ENCODE data around the gene NLRP4. TPM values are rescaled to one million over a fixed set of nuclear protein-coding genes. Genes with fewer than 3 reads are reported as not detected.

Gene NLRP4
- total and polyA plus RNA-seq, 12 donors, result not detected

DNA sequence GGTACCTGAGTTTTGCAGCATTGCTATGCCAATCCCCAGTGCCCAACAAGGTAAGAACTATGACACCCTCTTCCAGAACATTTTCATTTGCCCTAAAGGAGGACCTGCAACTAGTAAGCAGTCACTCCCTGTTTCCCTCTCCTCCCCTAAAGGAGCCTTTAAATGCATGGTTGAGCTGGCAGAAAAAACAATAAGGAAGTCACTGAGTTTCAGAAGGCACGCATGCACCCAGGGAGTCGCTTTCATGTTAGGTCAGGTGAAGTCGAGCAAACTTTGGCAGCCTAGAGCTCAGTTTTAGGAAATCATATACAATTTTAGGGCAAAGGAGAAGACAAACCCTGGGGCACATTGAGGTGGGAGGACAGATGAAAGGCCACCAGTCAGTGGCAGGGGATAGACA is 16.3 kb upstream of the NLRP4 start:
- ATAC-seq (no peak), DNase-seq (no peak)
- H3K36me3 ChIP-seq, result no peaks in the 10 kb centered on the region
- H3K4me1 ChIP-seq, result no peaks in the 10 kb centered on the region
- no peak for TF ChIP-seq CTCF (IDR thresholded peaks at IDR 0.05)
- peaks cover 0 to 13% (median 9%) of the 10 kb centered on the region in 7 donors for H3K27me3 ChIP-seq
- no peaks in the 10 kb centered on the region for H3K9me3 ChIP-seq
- H3K4me3 ChIP-seq, result no peak overlapping the region
- WGBS, 2 donors, result 81% methylated on average over 3 of the region's 3 CpGs
- intact Hi-C loops (cut with DNase I), result no loop called here
- no peak overlapping the region for H3K27ac ChIP-seq

GRCh38 chr19:55830656-55831055 is 5.7 kb upstream of the NLRP4 start:
- Histone ChIP-seq H3K4me3 (no peak overlapping the region), H3K4me1 (no peaks in the 10 kb centered on the region), H3K27ac (no peak overlapping the region), H3K36me3 (no peaks in the 10 kb centered on the region), H3K9me3 (no peaks in the 10 kb centered on the region), H3K27me3 (no peaks in the 10 kb centered on the region)
- TF ChIP-seq CTCF (IDR thresholded peaks at IDR 0.05), result no peak
- DNase-seq (no peak), ATAC-seq (no peak)
- intact Hi-C loops (cut with DNase I), result no loop called here
- 71 to 78% methylated on average over 5 of the region's 5 CpGs for WGBS, 2 donors

- H3K27ac ChIP-seq, result no peak within 1 kb of the TSS
- ATAC-seq (no peak), DNase-seq (no peak)
- H3K4me1 ChIP-seq, result no peaks in the 10 kb centered on the region
- intact Hi-C loops (cut with DNase I), result no loop called here
- no peak for TF ChIP-seq CTCF (IDR thresholded peaks at IDR 0.05)
- WGBS, 2 donors, result 85 to 87% methylated on average over 10 of the region's 10 CpGs
- H3K4me3 ChIP-seq, result no peak within 1 kb of the TSS
- peaks cover 0 to 5% (median 0%) of the 10 kb centered on the region in 11 donors for H3K9me3 ChIP-seq
- H3K36me3 ChIP-seq, result no peaks in the 10 kb centered on the region
- no peaks in the 10 kb centered on the region for H3K27me3 ChIP-seq
These were observed 4.5 kb upstream of the NLRP4 start, which contains the start of gene NLRP11 for GRCh38 chr19:55831846-55832245. Gene NLRP11 (minus strand): TSS chr19:55831999. CDS start chr19:55818174, 13,825 bp downstream.

DNA sequence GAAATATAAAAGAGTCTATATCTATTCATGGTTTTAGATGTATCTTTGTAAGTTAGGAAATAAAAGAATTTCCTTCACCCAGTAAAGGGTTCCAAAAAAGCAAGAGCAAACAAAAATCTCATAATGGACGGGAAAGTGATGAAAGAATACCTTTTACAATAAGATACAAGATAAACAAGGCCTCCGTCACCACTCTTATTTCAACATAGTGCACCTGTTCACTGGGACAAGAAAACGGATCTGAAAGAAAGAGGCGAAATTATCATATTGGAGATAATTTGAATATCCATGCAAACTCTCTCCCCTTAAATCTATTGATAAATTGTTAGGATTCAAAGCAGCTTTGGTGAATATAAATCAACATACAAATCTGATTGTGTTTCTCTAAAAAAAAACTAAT is 3.7 kb upstream of the NLRP4 start:
- ATAC-seq (no peak), DNase-seq (no peak)
- intact Hi-C loops (cut with DNase I), result no loop called here
- Histone ChIP-seq H3K4me1 (no peaks in the 10 kb centered on the region), H3K36me3 (no peaks in the 10 kb centered on the region), H3K4me3 (no peak overlapping the region), H3K9me3 (peaks cover 0 to 5% (median 0%) of the 10 kb centered on the region in 11 donors), H3K27me3 (peaks cover 0 to 7% (median 0%) of the 10 kb centered on the region in 7 donors), H3K27ac (no peak overlapping the region)
- no peak for TF ChIP-seq CTCF (IDR thresholded peaks at IDR 0.05)
- WGBS, 2 donors, result 69 to 79% methylated on average over 4 of the region's 4 CpGs

All from heart right ventricle (tissue), 16 donors.